Naive thymus-derived CD4-positive, alpha-beta T cell (primary cell): ENCODE results near the gene WDR31. TPM values are rescaled to one million over a fixed set of nuclear protein-coding genes. Genes with fewer than 3 reads are reported as not detected.
A peak's percentile ranks its signal among the peaks of the same experiment; 100 is the strongest.

Experiments
- ATAC-seq: fragments of 150-1000 bp; cut with Tn5 transposase; 2 replicates; pipeline ENCODE4 v1.10.0; 2021; ENCODE audit warnings: mild to moderate bottlenecking, moderate library complexity
- CTCF ChIA-PET: fragments of 350-600 bp; sonication (Branson Sonifier 250); formaldehyde crosslinking; loops from one replicate; lab custom pipeline; 2021; ENCODE audit warnings: antibody characterized with exemption; lab: Charles Lee
- POLR2A ChIA-PET: fragments of 350-600 bp; sonication (Branson Sonifier 250); formaldehyde crosslinking; loops from one replicate; lab custom pipeline; 2021; ENCODE audit warnings: antibody characterized with exemption, inconsistent platforms; lab: Charles Lee
- DNase-seq, 9 donors: peaks; one replicate each; pipeline versions ENCODE4 v3.0.0 to v3.0.0-alpha.2; 2020 to 2022; ENCODE audit warnings: mixed read lengths in 1 of 9
- H3K27ac ChIP-seq: one replicate; pipeline ENCODE4 v1.7.0; 2013; ENCODE audit warnings: mild to moderate bottlenecking, low read depth, low read length, moderate library complexity
- H3K27me3 ChIP-seq, 2 donors: one replicate each; pipeline ENCODE4 v1.7.0; 2013; ENCODE audit warnings: low read length in 2 of 2, mild to moderate bottlenecking in 2 of 2, moderate library complexity in 2 of 2; ENCODE audit not compliant: control insufficient read depth in 2 of 2, insufficient read depth in 2 of 2
- H3K36me3 ChIP-seq, 3 experiments: 1 replicate in 2 of 3; 2 replicates in 1 of 3; pipeline ENCODE4 v1.7.0; 2013; ENCODE audit warnings: low read length in 3 of 3, mild to moderate bottlenecking in 3 of 3, moderate library complexity in 1 of 3; ENCODE audit not compliant: insufficient read depth in 3 of 3, control insufficient read depth in 2 of 3
- H3K4me1 ChIP-seq, 2 donors: one replicate each; pipeline ENCODE4 v1.7.0; 2013; ENCODE audit warnings: low read length in 2 of 2, mild to moderate bottlenecking in 2 of 2, moderate library complexity in 1 of 2; ENCODE audit not compliant: control insufficient read depth in 2 of 2, insufficient read depth in 2 of 2
- H3K4me3 ChIP-seq: 2 replicates; pipeline ENCODE4 v1.7.0; 2013; ENCODE audit warnings: mild to moderate bottlenecking, low read length
- H3K9me3 ChIP-seq, 3 experiments: 1 replicate in 2 of 3; 2 replicates in 1 of 3; pipeline ENCODE4 v1.7.0; 2013; ENCODE audit warnings: low read length in 3 of 3; ENCODE audit not compliant: control insufficient read depth in 2 of 3
- H3K27ac Mint-ChIP-seq, 9 donors: one replicate each; pipeline ENCODE4 v1.8.0; 2020 to 2022; ENCODE audit warnings: mixed read lengths in 9 of 9, mild to moderate bottlenecking in 8 of 9, moderate library complexity in 5 of 9, inconsistent platforms in 2 of 9
- H3K27me3 Mint-ChIP-seq, 5 donors: one replicate each; pipeline ENCODE4 v1.8.0; 2021 to 2022; ENCODE audit warnings: mixed read lengths in 5 of 5, mild to moderate bottlenecking in 1 of 5
- H3K36me3 Mint-ChIP-seq, 5 donors: one replicate each; pipeline ENCODE4 v1.8.0; 2020 to 2022; ENCODE audit warnings: mixed read lengths in 5 of 5, mild to moderate bottlenecking in 3 of 5, inconsistent platforms in 1 of 5
- H3K4me1 Mint-ChIP-seq, 7 donors: one replicate each; pipeline ENCODE4 v1.8.0; 2020 to 2022; ENCODE audit warnings: mixed read lengths in 7 of 7, mild to moderate bottlenecking in 3 of 7, inconsistent platforms in 1 of 7
- H3K4me3 Mint-ChIP-seq, 10 donors: one replicate each; pipeline ENCODE4 v1.8.0; 2020 to 2022; ENCODE audit warnings: mild to moderate bottlenecking in 10 of 10, mixed read lengths in 10 of 10, moderate library complexity in 6 of 10, inconsistent platforms in 2 of 10
- H3K9me3 Mint-ChIP-seq, 11 donors: one replicate each; pipeline ENCODE4 v1.8.0; 2020 to 2022; ENCODE audit warnings: mixed read lengths in 11 of 11, mild to moderate bottlenecking in 4 of 11, inconsistent platforms in 1 of 11, moderate library complexity in 1 of 11
- intact Hi-C, 2 donors: fragments of 100-400 bp; cut with micrococcal nuclease; formaldehyde crosslinking; loops; one replicate each; pipeline ENCODE4 v1.15.1; 2023
- polyA plus RNA-seq, 2 donors: library from polyadenylated mRNA; unstranded; fragments of 300-500 nt; fragmentation: Illumina TruSeq; gene quantifications; one replicate each; pipeline ENCODE4 v1.2.3, GENCODE V29; 2021
- total RNA-seq, 6 experiments: library from RNA in 5 of 6; stranded (reverse) in 5 of 6; gene quantifications; 1 replicate in 5 of 6; 2 replicates in 1 of 6; pipeline ENCODE4 v1.2.3 and lab custom pipeline; 2021 to 2026

The WDR31 gene
- total and polyA plus RNA-seq, 7 experiments from 2014 or later: 0.27 to 1.7 (median 1.0) TPM

DNA sequence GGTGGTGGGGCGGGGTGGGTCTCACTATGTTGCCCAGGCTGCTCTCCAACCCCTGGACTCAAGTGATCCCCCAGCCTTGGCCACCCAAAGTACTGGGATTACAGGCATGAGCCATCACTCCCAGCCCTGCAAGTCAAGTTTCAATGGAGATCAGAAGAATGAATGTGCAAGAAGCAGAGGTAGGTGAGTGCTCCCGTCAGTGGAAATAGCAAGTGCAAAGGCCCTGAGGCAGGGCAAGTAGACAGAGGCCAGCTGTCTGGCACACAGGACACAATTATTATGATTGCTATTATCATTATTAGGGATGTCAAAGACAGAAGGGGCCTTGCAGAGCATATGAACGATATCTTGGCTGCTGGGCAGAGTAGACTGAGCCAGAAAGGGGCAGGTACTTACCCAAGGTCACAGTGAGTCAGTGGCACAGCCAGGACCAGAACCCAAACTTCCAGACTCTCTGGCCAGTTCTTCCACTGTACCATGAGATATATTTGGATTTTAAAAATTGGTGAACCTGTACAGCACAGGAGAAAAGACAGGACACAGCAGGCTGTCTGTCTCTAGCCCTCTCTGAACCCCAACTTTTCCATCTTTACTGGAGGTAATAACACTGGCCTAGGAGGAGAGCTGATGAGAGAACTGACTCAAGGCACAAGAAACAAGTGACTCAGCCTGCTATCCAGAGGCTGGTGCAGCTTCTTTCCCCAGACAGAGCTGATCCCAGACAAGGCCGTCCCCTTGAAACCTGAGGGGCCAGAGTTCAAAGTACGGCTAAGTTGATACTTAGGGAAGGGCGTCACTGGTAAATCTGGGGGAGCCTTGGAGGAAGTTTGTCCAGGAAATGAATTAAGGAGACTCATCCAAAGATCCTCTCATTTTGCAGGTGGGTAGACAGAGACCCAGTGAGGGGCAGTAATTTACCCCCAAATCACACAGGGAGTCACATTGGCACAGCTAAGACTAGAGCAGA lies 35.3 kb upstream of the WDR31 start:
- Histone ChIP-seq H3K36me3 (peaks cover 0 to 26% (median 0%) of the 10 kb centered on the region in 3 experiments), H3K4me3 (no peak overlapping the region), H3K27ac (peak overlapping the region; percentile 52), H3K27me3 (no peaks in the 10 kb centered on the region), H3K4me1 (peaks cover 0 to 7% of the 10 kb centered on the region in 2 donors), H3K9me3 (no peaks in the 10 kb centered on the region)
- intact Hi-C loops: loop anchor here (1.0 to 5.0 kb wide), 7 partner anchors 24 to 1212 kb away; partner anchors contain the start of genes ATP6V1G1 (in 1 of the 2), BSPRY (in 1 of the 2), CDC26 (in 1 of the 2) and PRPF4 (in 1 of the 2)
- no peak for DNase-seq
- POLR2A ChIA-PET: interaction anchor here (0.6 to 1.5 kb wide), 4 partner anchors 26 to 35 kb away, joined by 3 to 8 read pairs (median 4); partner anchors contain the start of genes ALAD, BSPRY and WDR31
- Mint-ChIP-seq H3K27ac (peak overlapping the region; percentile 66 to 87 (median 83)), H3K27me3 (peaks cover 0 to 3% (median 0%) of the 10 kb centered on the region in 5 donors), H3K4me1 (peaks cover 12 to 16% (median 16%) of the 10 kb centered on the region in 7 donors), H3K4me3 (peak overlapping the region; percentile 82 to 97 (median 87)), H3K9me3 (no peaks in the 10 kb centered on the region), H3K36me3 (peaks cover 0 to 10% (median 3%) of the 10 kb centered on the region in 5 donors)
- no peak for ATAC-seq
- CTCF ChIA-PET: no interaction called here

DNA sequence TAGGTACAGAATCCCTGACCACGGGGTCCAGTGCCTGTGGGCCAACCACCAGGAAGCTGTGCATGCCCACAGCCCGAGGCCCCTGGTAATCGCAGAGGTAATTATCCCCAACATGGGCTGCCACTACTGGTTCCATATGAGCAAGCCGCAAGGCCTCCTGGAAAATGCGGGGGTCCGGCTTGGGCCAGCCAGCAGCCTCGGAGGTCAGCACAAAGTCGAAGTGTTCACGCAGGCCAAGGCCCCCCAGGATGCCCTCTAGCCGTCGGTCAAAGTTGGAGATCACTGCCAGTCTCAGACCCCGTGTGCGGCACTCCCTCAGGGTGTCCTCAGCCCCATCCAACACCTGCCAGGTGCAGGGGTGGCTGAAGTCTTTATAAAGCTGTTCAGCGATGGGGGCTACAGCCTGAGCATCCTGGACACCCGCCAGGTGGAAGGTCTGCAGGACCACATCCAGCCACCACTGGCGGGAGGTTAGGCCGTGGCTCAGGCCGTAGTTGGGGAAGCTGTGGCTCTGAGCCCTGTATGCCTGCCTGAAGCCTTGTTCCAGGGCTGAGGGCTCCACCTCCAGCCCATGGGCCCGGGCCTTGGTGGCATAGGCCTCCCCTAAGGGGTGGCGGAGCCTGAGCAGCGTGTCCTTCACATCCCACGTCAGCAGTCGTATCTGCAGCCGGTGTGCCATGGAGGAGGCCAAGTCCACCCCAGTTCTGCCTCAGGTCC lies 33.8 kb upstream of the WDR31 start:
- Histone ChIP-seq H3K36me3 (peaks cover 0 to 26% (median 0%) of the 10 kb centered on the region in 3 experiments), H3K9me3 (no peaks in the 10 kb centered on the region), H3K4me1 (peaks cover 0 to 7% of the 10 kb centered on the region in 2 donors), H3K27ac (no peak overlapping the region), H3K27me3 (no peaks in the 10 kb centered on the region), H3K4me3 (no peak overlapping the region)
- H3K4me1 Mint-ChIP-seq: peaks cover 12 to 16% (median 16%) of the 10 kb centered on the region in 7 donors
- intact Hi-C loops: no loop called here
- peak overlapping the region in 1 of 9 donors; percentile 66 for H3K27ac Mint-ChIP-seq
- DNase-seq: no peak
- H3K36me3 Mint-ChIP-seq: peaks cover 0 to 10% (median 3%) of the 10 kb centered on the region in 5 donors
- ChIA-PET POLR2A (interaction anchor here (1.1 to 1.2 kb wide), 2 partner anchors 9 to 34 kb away, joined by 3 read pairs; partner anchors contain the start of gene WDR31), CTCF (no interaction called here)
- H3K27me3 Mint-ChIP-seq: peaks cover 0 to under 1% (median 0%) of the 10 kb centered on the region in 5 donors
- peak overlapping the region in 1 of 10 donors; percentile 15 for H3K4me3 Mint-ChIP-seq
- ATAC-seq: no peak
- no peaks in the 10 kb centered on the region for H3K9me3 Mint-ChIP-seq

DNA sequence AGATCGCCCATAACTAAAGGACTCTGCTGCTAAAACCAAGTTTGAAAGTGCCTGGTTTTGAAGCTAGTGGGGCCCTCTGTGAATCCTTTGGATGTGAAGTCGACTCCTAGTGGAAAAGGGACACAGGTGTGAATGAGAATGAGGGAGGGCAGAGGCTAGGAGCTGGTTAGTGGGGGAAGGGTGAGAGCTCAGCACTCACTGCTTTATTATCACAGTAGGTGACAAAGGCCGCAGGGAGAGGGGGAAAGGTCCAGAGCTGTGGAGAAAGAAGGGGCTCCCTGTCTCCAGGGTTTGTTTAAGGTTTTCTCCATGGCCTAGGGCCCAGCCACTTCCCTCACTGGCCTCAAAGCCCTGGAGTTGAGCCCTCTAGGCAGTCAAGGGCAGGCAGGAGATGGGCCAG lies 33.2 kb upstream of the WDR31 start:
- H3K27ac ChIP-seq: no peak overlapping the region
- no peaks in the 10 kb centered on the region for H3K9me3 ChIP-seq
- no peak overlapping the region for H3K4me3 Mint-ChIP-seq
- peaks cover 0 to 7% of the 10 kb centered on the region in 2 donors for H3K4me1 ChIP-seq
- H3K27me3 ChIP-seq: no peaks in the 10 kb centered on the region
- peaks cover 0 to 26% (median 0%) of the 10 kb centered on the region in 3 experiments for H3K36me3 ChIP-seq
- ATAC-seq (no peak), DNase-seq (no peak)
- CTCF ChIA-PET: interaction anchor here (0.6 kb wide), 1 partner anchor 1784 kb away, joined by 3 read pairs; no protein-coding TSS in a partner anchor
- peaks cover 12 to 16% (median 16%) of the 10 kb centered on the region in 7 donors for H3K4me1 Mint-ChIP-seq
- POLR2A ChIA-PET: interaction anchor here (1.1 kb wide), 1 partner anchor 9 kb away, joined by 3 read pairs; no protein-coding TSS in a partner anchor
- H3K27me3 Mint-ChIP-seq: no peaks in the 10 kb centered on the region
- no peak overlapping the region for H3K4me3 ChIP-seq
- no peaks in the 10 kb centered on the region for H3K9me3 Mint-ChIP-seq
- H3K27ac Mint-ChIP-seq: peak overlapping the region in 3 of 9 donors; percentile 25 to 68 (median 47)
- intact Hi-C loops: no loop called here
- peaks cover 0 to 12% (median 3%) of the 10 kb centered on the region in 5 donors for H3K36me3 Mint-ChIP-seq

DNA sequence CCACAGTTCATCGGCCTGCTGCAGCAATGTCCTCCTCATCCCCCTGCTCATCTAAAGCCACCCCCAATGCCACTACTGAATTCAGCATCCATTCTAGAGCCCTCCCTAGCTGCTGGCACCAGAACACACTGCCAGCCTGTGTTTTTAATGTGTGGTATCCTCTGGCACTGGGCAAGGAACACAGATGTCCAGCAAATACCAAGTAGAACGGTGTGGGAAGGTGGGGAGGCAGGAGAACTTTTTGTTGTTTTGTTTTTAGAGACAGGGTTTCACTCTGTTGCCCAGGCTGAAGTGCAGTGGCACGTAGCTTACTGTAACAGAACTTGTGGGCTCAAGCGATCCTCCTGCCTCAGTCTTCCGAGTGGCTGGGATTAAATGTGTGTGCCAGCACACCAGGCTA lies 32.0 kb upstream of the WDR31 start:
- ATAC-seq (no peak), DNase-seq (no peak)
- H3K27ac ChIP-seq: no peak overlapping the region
- no peaks in the 10 kb centered on the region for H3K9me3 ChIP-seq
- Mint-ChIP-seq H3K27ac (peak overlapping the region in 2 of 9 donors; percentile 9 to 70), H3K9me3 (no peaks in the 10 kb centered on the region), H3K36me3 (peaks cover 0 to 12% (median 3%) of the 10 kb centered on the region in 5 donors), H3K27me3 (no peaks in the 10 kb centered on the region), H3K4me3 (no peak overlapping the region), H3K4me1 (peaks cover 11 to 16% (median 16%) of the 10 kb centered on the region in 7 donors)
- no peaks in the 10 kb centered on the region for H3K27me3 ChIP-seq
- ChIA-PET POLR2A (interaction anchor here (0.7 kb wide), 1 partner anchor 28 kb away, joined by 3 read pairs; no protein-coding TSS in a partner anchor), CTCF (no interaction called here)
- peaks cover 0 to 26% (median 0%) of the 10 kb centered on the region in 3 experiments for H3K36me3 ChIP-seq
- intact Hi-C loops: no loop called here
- no peak overlapping the region for H3K4me3 ChIP-seq
- peaks cover 0 to 7% of the 10 kb centered on the region in 2 donors for H3K4me1 ChIP-seq

DNA sequence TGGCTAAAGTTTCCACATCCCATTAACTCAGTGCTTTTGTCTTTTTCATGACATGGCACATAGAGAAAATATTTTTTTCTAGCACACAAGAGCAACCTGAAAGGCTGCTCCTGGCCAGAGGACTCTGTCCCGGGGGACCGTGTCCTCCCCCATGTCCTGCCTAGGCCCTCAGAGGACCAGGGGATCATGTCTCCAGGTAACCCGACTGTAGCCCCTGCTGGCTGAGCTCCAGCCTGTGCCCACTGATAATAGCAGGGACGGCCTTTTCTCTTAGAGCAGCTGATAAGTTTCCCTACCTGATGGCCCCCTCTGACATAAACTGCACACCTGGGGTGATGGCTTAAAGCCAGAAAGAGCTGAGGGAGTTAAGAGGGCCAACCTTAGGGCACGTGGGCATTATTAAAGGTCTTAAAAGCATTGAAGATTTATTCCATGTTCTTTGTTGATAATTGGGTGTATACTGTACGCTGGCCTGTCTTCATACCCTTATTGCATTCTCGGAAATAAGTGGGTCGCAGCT lies 30.8 kb upstream of the WDR31 start:
- Mint-ChIP-seq H3K36me3 (peaks cover 0 to 13% (median 3%) of the 10 kb centered on the region in 5 donors), H3K4me3 (no peak overlapping the region), H3K27ac (peak overlapping the region in 2 of 9 donors; percentile 26 to 72), H3K27me3 (no peaks in the 10 kb centered on the region), H3K9me3 (no peaks in the 10 kb centered on the region), H3K4me1 (peaks cover 10 to 16% (median 16%) of the 10 kb centered on the region in 7 donors)
- ChIA-PET POLR2A (interaction anchor here (1.0 kb wide), 1 partner anchor 96 kb away, joined by 3 read pairs; no protein-coding TSS in a partner anchor), CTCF (interaction anchor here (1.0 kb wide), 2 partner anchors 23 to 46 kb away, joined by 3 to 4 read pairs; no protein-coding TSS in a partner anchor)
- intact Hi-C loops: no loop called here
- no peak for DNase-seq
- Histone ChIP-seq H3K4me1 (peaks cover 0 to 5% of the 10 kb centered on the region in 2 donors), H3K27me3 (no peaks in the 10 kb centered on the region), H3K4me3 (no peak overlapping the region), H3K27ac (no peak overlapping the region), H3K9me3 (no peaks in the 10 kb centered on the region), H3K36me3 (peaks cover 0 to 26% (median 0%) of the 10 kb centered on the region in 3 experiments)
- no peak for ATAC-seq

DNA sequence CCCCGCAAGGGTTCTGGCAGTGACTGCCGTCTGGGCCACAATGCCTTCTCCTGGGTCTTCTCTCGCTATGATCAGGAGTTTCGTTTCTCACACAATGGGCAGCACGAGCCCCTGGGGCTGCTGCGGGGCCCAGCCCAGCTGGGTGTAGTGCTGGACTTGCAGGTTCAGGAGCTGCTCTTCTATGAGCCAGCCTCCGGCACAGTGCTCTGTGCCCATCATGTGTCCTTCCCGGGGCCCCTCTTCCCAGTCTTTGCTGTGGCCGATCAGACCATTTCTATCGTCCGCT lies 29.7 kb upstream of the WDR31 start:
- intact Hi-C loops: no loop called here
- H3K4me1 ChIP-seq: no peaks in the 10 kb centered on the region
- no peaks in the 10 kb centered on the region for H3K27me3 Mint-ChIP-seq
- peaks cover 0 to 22% (median 0%) of the 10 kb centered on the region in 3 experiments for H3K36me3 ChIP-seq
- POLR2A ChIA-PET: no interaction called here
- peaks cover 0 to 6% (median 5%) of the 10 kb centered on the region in 7 donors for H3K4me1 Mint-ChIP-seq
- no peaks in the 10 kb centered on the region for H3K9me3 Mint-ChIP-seq
- no peak overlapping the region for H3K27ac Mint-ChIP-seq
- H3K4me3 Mint-ChIP-seq: no peak overlapping the region
- no peak overlapping the region for H3K27ac ChIP-seq
- H3K36me3 Mint-ChIP-seq: peaks cover 0 to 7% (median 3%) of the 10 kb centered on the region in 5 donors
- ATAC-seq (no peak), DNase-seq (no peak)
- no peaks in the 10 kb centered on the region for H3K27me3 ChIP-seq
- no peak overlapping the region for H3K4me3 ChIP-seq
- H3K9me3 ChIP-seq: no peaks in the 10 kb centered on the region
- CTCF ChIA-PET: no interaction called here
